Prostate gland (tissue), 2 donors: ENCODE data around the gene COQ2. TPM values are rescaled to one million over a fixed set of nuclear protein-coding genes. Genes with fewer than 3 reads are reported as not detected.

Source experiments
- DNase-seq: peaks from one replicate; pipeline ENCODE4 v3.0.0-alpha.2; 2019; ENCODE audit warnings: low spot score
- H3K27ac ChIP-seq, 2 donors: fragments of 200-600 bp; sonication (generic); 2 replicates each; pipeline ENCODE4 v1.5.1; 2017 to 2019
- H3K27me3 ChIP-seq: fragments of 200-600 bp; sonication (generic); replicated peaks from 2 replicates; pipeline ENCODE4 v1.5.1; 2019; ENCODE audit not compliant: insufficient read depth
- H3K36me3 ChIP-seq, 2 donors: fragments of 200-600 bp; sonication (generic); 1 replicate in 1 of 2; 2 replicates in 1 of 2; pipeline versions ENCODE4 v1.5.1 to v1.8.1; 2017 to 2019
- H3K4me1 ChIP-seq: fragments of 200-600 bp; sonication (generic); replicated peaks from 2 replicates; pipeline ENCODE4 v1.5.1; 2019
- H3K4me3 ChIP-seq, 2 donors: fragments of 200-600 bp; sonication (generic); 2 replicates each; pipeline ENCODE4 v1.5.1; 2017 to 2019
- H3K9me3 ChIP-seq: fragments of 200-600 bp; sonication (generic); 2 replicates; pipeline ENCODE4 v1.5.1; 2017
- POLR2A ChIP-seq: fragments of 450-650 bp; IDR thresholded peaks from one replicate; pipeline ENCODE4 v1.6.1; 2016; ENCODE audit warnings: antibody characterized with exemption, mild to moderate bottlenecking
- POLR2AphosphoS5 ChIP-seq: sonication (generic); formaldehyde crosslinking; IDR thresholded peaks from one replicate; pipeline ENCODE4 v1.6.1; 2017; ENCODE audit warnings: antibody characterized with exemption
- WGBS: methylation state at CpG from one replicate; pipeline ENCODE4 v1.1.5; 2018; 5-methylcytosine and 5-hydroxymethylcytosine counted together
- intact Hi-C: fragments of 100-400 bp; cut with DNase I; formaldehyde crosslinking; loops from one replicate; pipeline ENCODE4 v1.14.2; 2022
- total RNA-seq, 2 donors: library from RNA; depleted of rRNA; stranded (reverse); fragments of >200 nt; gene quantifications; one replicate each; pipeline ENCODE4 v1.1.0, GENCODE V29; 2016
- TF ChIP-seq, protein P1 (sequence below), 4 experiments: fragments of 200-600 bp in 2 of 4; fragments of 450-650 bp in 2 of 4; sonication (generic) in 2 of 4; IDR thresholded peaks; 1 replicate in 3 of 4; 2 replicates in 1 of 4; pipeline ENCODE4 v1.5.1; 2016 to 2019; ENCODE audit warnings: antibody characterized with exemption in 4 of 4, mild to moderate bottlenecking in 2 of 4, moderate library complexity in 2 of 4

The COQ2 gene
- total RNA-seq, 2 donors from 2014 or later = 12.8 to 13.1 TPM

DNA sequence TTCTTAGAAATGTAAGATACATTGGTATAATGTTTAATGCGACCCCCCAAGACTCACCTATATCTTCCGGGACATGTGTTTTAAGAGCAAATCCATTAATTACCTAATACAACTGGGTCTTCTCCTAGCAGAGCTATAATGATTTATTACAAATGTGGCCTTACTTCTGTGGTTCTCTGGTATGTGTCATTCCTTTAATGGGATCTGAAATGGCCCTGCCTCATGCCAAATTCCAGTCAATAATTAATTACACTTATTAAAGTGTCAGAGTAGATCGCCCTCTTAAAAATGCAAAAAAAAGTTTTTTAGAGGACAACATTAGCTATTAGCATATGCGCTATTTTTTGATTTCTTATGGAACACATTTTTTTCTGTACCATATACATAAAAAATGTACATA, 33.1 kb upstream of the COQ2 start:
- Histone ChIP-seq H3K36me3 (no peaks in the 10 kb centered on the region), H3K9me3 (no peaks in the 10 kb centered on the region), H3K27me3 (no peaks in the 10 kb centered on the region), H3K4me1 (no peaks in the 10 kb centered on the region), H3K27ac (no peak overlapping the region), H3K4me3 (no peak overlapping the region)
- WGBS = 79% methylated on average over 4 of the region's 4 CpGs
- TF ChIP-seq, protein P1, sequence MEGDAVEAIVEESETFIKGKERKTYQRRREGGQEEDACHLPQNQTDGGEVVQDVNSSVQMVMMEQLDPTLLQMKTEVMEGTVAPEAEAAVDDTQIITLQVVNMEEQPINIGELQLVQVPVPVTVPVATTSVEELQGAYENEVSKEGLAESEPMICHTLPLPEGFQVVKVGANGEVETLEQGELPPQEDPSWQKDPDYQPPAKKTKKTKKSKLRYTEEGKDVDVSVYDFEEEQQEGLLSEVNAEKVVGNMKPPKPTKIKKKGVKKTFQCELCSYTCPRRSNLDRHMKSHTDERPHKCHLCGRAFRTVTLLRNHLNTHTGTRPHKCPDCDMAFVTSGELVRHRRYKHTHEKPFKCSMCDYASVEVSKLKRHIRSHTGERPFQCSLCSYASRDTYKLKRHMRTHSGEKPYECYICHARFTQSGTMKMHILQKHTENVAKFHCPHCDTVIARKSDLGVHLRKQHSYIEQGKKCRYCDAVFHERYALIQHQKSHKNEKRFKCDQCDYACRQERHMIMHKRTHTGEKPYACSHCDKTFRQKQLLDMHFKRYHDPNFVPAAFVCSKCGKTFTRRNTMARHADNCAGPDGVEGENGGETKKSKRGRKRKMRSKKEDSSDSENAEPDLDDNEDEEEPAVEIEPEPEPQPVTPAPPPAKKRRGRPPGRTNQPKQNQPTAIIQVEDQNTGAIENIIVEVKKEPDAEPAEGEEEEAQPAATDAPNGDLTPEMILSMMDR (IDR thresholded peaks at IDR 0.05) = no peak
- TF ChIP-seq POLR2AphosphoS5 = no peak
- TF ChIP-seq POLR2A = no peak
- intact Hi-C loops = no loop called here
- DNase-seq = no peak

DNA sequence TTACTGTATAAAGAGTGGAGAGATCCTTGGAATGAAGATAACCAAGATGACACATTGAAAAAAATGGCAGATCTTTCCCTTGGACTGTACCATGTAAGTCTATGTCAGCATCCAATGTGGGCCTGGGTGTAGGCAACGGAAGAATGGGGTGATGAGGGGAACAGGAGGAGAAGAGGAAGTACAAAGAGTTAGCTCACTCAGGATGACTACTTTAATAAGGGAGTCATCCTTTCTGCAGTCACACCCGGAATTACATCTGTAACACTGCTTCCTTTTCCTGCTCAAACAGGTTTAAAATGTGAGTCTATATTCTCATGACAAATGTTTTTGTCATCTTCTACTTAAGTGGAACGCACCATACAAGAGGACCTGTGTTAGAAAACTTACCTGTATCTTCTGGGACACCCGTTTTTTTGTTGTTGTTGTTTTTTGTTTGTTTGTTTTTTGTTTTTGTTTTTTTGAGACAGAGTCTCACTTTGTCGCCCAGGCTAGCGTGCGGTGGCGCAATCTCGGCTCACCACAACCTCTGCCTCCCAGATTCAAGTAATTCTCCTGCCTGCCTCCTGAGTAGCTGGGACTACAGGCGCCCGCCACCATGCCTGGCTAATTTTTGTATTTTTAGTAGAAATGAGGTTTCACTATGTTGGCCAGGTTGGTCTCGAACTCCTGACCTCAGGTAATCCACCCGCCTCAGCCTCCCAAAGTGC, 32.0 kb upstream of the COQ2 start:
- no peak for TF ChIP-seq POLR2AphosphoS5
- TF ChIP-seq, protein P1 (IDR thresholded peaks at IDR 0.05) = no peak
- no peak for TF ChIP-seq POLR2A
- 89% methylated on average over 13 of the region's 13 CpGs for WGBS
- H3K36me3 ChIP-seq = no peaks in the 10 kb centered on the region
- H3K27ac ChIP-seq = no peak overlapping the region
- intact Hi-C loops = no loop called here
- H3K9me3 ChIP-seq = no peaks in the 10 kb centered on the region
- H3K4me3 ChIP-seq = no peak overlapping the region
- no peaks in the 10 kb centered on the region for H3K4me1 ChIP-seq
- H3K27me3 ChIP-seq = no peaks in the 10 kb centered on the region
- no peak for DNase-seq

DNA sequence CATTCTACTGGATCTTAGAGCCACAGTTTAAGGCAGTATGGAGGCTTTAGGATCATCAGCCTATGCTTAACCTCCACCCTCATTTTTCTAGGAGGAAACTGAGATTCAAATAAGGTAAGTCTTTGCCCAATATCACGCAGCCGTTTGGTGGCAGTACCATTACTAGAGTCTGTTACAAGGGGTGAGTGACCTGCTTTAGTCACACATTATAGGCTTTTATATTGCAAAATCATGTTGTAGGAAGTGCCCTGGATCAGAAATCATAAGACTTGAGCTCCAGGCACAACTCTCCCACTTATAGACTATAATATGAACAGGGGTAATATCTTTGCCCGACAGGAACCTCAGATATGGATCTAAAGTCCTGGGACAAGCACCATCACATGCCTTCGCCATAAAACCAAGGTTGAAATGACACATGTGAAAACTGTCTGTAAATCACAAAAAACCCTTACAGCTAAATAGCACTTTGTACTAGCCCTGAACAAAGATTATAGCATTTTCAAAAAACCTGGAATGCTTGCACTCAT, 30.8 kb upstream of the COQ2 start:
- no peaks in the 10 kb centered on the region for H3K27me3 ChIP-seq
- no peak overlapping the region for H3K4me3 ChIP-seq
- WGBS = 76% methylated on average over 4 of the region's 4 CpGs
- no peaks in the 10 kb centered on the region for H3K9me3 ChIP-seq
- intact Hi-C loops = no loop called here
- no peak for TF ChIP-seq POLR2A
- no peak for TF ChIP-seq POLR2AphosphoS5
- TF ChIP-seq, protein P1 (IDR thresholded peaks at IDR 0.05) = no peak
- H3K4me1 ChIP-seq = no peaks in the 10 kb centered on the region
- no peak overlapping the region for H3K27ac ChIP-seq
- no peak for DNase-seq
- H3K36me3 ChIP-seq = no peaks in the 10 kb centered on the region

DNA sequence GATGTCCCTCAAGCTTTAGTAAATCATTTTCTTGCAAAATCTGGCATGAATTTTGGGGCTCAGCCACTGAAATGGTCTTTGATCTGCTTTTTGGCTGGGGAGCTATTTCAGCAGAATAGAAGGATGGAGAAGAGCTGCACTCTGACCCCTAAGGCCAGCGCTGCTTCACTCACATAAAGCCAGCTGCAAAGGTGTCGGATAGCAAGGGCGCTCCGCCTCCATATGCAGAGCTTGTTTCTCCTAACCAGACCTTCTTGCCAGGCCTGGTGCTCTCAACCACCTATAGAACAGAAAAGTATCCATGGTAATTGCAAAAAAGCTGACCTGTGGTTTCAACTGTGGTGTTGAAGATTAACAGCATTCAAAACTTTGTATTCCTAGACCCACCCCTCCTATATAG, 24.1 kb upstream of the COQ2 start:
- H3K4me1 ChIP-seq = no peaks in the 10 kb centered on the region

More for the DNA sequence above, 24.1 kb upstream of the COQ2 start:
- intact Hi-C loops = no loop called here
- Histone ChIP-seq H3K4me3 (no peak overlapping the region), H3K36me3 (no peaks in the 10 kb centered on the region), H3K27me3 (no peaks in the 10 kb centered on the region), H3K27ac (no peak overlapping the region), H3K9me3 (no peaks in the 10 kb centered on the region)
- DNase-seq = no peak
- TF ChIP-seq POLR2AphosphoS5 = no peak
- TF ChIP-seq POLR2A = no peak
- TF ChIP-seq, protein P1 (IDR thresholded peaks at IDR 0.05) = no peak
- 73% methylated on average over 4 of the region's 4 CpGs for WGBS
